NK-92 treated with Interleukin-12 subunit alpha and Interleukin-12 subunit beta, amount 100 ng/mL, for 24 hours (cell line): ENCODE results near the gene COL6A5.

Experiments used
- DNase-seq: peaks from one replicate; lab custom pipeline; 2025; lab: John Stamatoyannopoulos, UW

COL6A5 gene

GRCh38 chr3:130519754-130520153, 174.3 kb downstream of the COL6A5 start:
- no peak for DNase-seq

GRCh38 chr3:130522399-130522798, 176.9 kb downstream of the COL6A5 start:
- DNase-seq, result no peak

- no peak for DNase-seq
These were observed 182.0 kb downstream of the COL6A5 start for GRCh38 chr3:130527426-130527825.

GRCh38 chr3:130528120-130528519, 182.6 kb downstream of the COL6A5 start:
- DNase-seq, result no peak

GRCh38 chr3:130529486-130530215, 184.2 kb downstream of the COL6A5 start:
- no peak for DNase-seq

GRCh38 chr3:130533247-130533646, 187.8 kb downstream of the COL6A5 start:
- no peak for DNase-seq
